ENCODE results near the gene FMN2. TPM values are rescaled to one million over a fixed set of nuclear protein-coding genes. Genes with fewer than 3 reads are reported as not detected.
"Not testable (repeated sequence)": the region's sequence is repeated elsewhere in the genome, so short reads cannot be mapped to it uniquely, and the experiment has no call there.

FMN2 gene
- total RNA-seq, 4 donors from 2014 or later, result 3.6 to 35.5 (median 5.6) TPM

GRCh38 chr1:240322943-240323342 is 231.3 kb downstream of the FMN2 start:
- in situ Hi-C loops (cut with MboI; ENCODE audit: low pct_ligation_motif_present in 1 of 4, low pct_unique_long_range_greater_than_20kb in 1 of 4, low sequenced_read_pairs in 3 of 4) (no loop called here), intact Hi-C loops (cut with DNase I; ENCODE audit: low total_unique reads) (no loop called here)
- H3K4me1 ChIP-seq, result no peaks in the 10 kb centered on the region
- no peak for TF ChIP-seq CTCF (IDR thresholded peaks at IDR 0.05)
- TF ChIP-seq POLR2A (IDR thresholded peaks at IDR 0.05), result no peak
- TF ChIP-seq POLR2AphosphoS5 (IDR thresholded peaks at IDR 0.05), result no peak
- TF ChIP-seq EP300 (IDR thresholded peaks at IDR 0.05; ENCODE audit: low read depth), result no peak
- H3K4me3 ChIP-seq, result no peak overlapping the region
- H3K9me3 ChIP-seq, result no peaks in the 10 kb centered on the region
- no peaks in the 10 kb centered on the region for H3K36me3 ChIP-seq
- no peak for DNase-seq
- no peaks in the 10 kb centered on the region for H3K27me3 ChIP-seq
- WGBS, 2 donors (ENCODE audit: low coverage in 1 of 2), result 79 to 80% methylated on average over 2 to 4 of the region's 4 CpGs
- no peak overlapping the region for H3K27ac ChIP-seq

GRCh38 chr1:240328382-240328781 is 236.7 kb downstream of the FMN2 start:
- H3K4me1 ChIP-seq; in situ Hi-C loops (cut with MboI; ENCODE audit: low pct_ligation_motif_present in 1 of 4, low pct_unique_long_range_greater_than_20kb in 1 of 4, low sequenced_read_pairs in 3 of 4); DNase-seq; H3K27ac ChIP-seq; H3K36me3 ChIP-seq; H3K27me3 ChIP-seq; H3K9me3 ChIP-seq; H3K4me3 ChIP-seq; intact Hi-C loops (cut with DNase I; ENCODE audit: low total_unique reads): not testable (repeated sequence)
- 73 to 100% methylated on average over 1 of the region's 1 CpG for WGBS, 2 donors (ENCODE audit: low coverage in 1 of 2)

DNA sequence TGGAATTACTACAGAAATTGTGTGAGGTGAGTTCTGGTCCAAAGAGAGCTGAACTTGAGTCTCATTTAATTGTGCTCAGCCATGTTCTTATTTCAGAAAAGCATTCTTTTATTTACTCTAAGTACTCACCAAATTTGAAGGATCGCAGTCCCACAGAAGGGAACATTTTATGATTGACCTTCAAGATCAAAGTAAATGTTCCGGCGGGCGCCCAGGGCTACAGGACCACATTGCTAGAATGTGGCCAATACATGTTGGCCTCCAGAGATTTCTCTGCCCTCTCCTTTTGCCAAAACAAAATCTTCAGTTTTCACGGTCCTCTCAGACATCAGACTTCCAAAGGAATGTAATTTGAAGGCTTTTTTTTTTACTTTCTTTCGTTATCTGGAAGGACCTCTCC is 237.8 kb downstream of the FMN2 start:
- DNase-seq, result no peak
- Histone ChIP-seq H3K27me3 (no peaks in the 10 kb centered on the region), H3K9me3 (no peaks in the 10 kb centered on the region), H3K36me3 (no peaks in the 10 kb centered on the region), H3K27ac (no peak overlapping the region), H3K4me3 (no peak overlapping the region), H3K4me1 (no peaks in the 10 kb centered on the region)
- intact Hi-C loops (cut with DNase I; ENCODE audit: low total_unique reads), result no loop called here
- in situ Hi-C loops (cut with MboI; ENCODE audit: low pct_ligation_motif_present in 1 of 4, low pct_unique_long_range_greater_than_20kb in 1 of 4, low sequenced_read_pairs in 3 of 4), result no loop called here
- 76 to 79% methylated on average over 4 to 6 of the region's 6 CpGs for WGBS, 2 donors (ENCODE audit: low coverage in 1 of 2)
- TF ChIP-seq POLR2AphosphoS5 (IDR thresholded peaks at IDR 0.05) (no peak), POLR2A (IDR thresholded peaks at IDR 0.05) (no peak), CTCF (IDR thresholded peaks at IDR 0.05) (no peak), EP300 (IDR thresholded peaks at IDR 0.05; ENCODE audit: low read depth) (no peak)

- DNase-seq, result no peak
- Histone ChIP-seq H3K9me3 (no peaks in the 10 kb centered on the region), H3K27me3 (no peaks in the 10 kb centered on the region), H3K36me3 (no peaks in the 10 kb centered on the region), H3K4me3 (no peak overlapping the region), H3K27ac (no peak overlapping the region), H3K4me1 (no peaks in the 10 kb centered on the region)
- in situ Hi-C loops (cut with MboI; ENCODE audit: low pct_ligation_motif_present in 1 of 4, low pct_unique_long_range_greater_than_20kb in 1 of 4, low sequenced_read_pairs in 3 of 4) (no loop called here), intact Hi-C loops (cut with DNase I; ENCODE audit: low total_unique reads) (no loop called here)
- 50 to 52% methylated on average over 3 of the region's 3 CpGs for WGBS, 2 donors (ENCODE audit: low coverage in 1 of 2)
- TF ChIP-seq CTCF (IDR thresholded peaks at IDR 0.05), result no peak
- TF ChIP-seq POLR2AphosphoS5 (IDR thresholded peaks at IDR 0.05), result no peak
- no peak for TF ChIP-seq POLR2A (IDR thresholded peaks at IDR 0.05)
- TF ChIP-seq EP300 (IDR thresholded peaks at IDR 0.05; ENCODE audit: low read depth), result no peak
Measured at GRCh38 chr1:240332672-240333071, 241.0 kb downstream of the FMN2 start.

DNA sequence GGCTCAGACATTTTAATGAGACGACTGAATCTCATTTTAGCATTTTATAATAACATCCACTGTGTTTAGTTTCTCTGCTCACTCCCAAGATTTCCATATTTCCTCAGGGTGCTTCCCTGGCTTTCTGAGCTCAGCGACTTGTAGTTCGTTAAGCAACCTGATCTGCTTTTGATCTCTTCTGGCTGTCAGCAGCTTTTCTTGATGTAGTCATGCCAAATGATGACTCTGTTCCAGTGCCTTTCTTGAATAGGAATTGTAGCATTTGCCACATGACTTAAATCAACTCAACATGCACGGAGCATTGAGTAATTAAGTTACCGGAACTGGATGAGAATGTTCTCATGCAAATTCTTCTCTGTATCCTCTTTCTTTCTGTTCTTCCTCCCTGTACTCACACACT is 246.1 kb downstream of the FMN2 start:
- Histone ChIP-seq H3K36me3 (no peaks in the 10 kb centered on the region), H3K4me1 (peaks cover 2 to 19% (median 9%) of the 10 kb centered on the region in 4 donors), H3K27me3 (no peaks in the 10 kb centered on the region), H3K27ac (peak overlapping the region; percentile 49 to 68 (median 64)), H3K9me3 (no peaks in the 10 kb centered on the region), H3K4me3 (no peak overlapping the region)
- 51 to 52% methylated on average over 4 to 5 of the region's 5 CpGs for WGBS, 2 donors (ENCODE audit: low coverage in 1 of 2)
- intact Hi-C loops (cut with DNase I; ENCODE audit: low total_unique reads), result no loop called here
- in situ Hi-C loops (cut with MboI; ENCODE audit: low pct_ligation_motif_present in 1 of 4, low pct_unique_long_range_greater_than_20kb in 1 of 4, low sequenced_read_pairs in 3 of 4), result no loop called here
- TF ChIP-seq EP300 (IDR thresholded peaks at IDR 0.05; ENCODE audit: low read depth) (peak; percentile 71), CTCF (IDR thresholded peaks at IDR 0.05) (no peak), POLR2A (IDR thresholded peaks at IDR 0.05) (no peak), POLR2AphosphoS5 (IDR thresholded peaks at IDR 0.05) (peak; percentile 50 to 80 (median 78))
- DNase-seq, result no peak
